Measurements from ENCODE around the gene KDM7A. TPM values are rescaled to one million over a fixed set of nuclear protein-coding genes. Genes with fewer than 3 reads are reported as not detected.

The KDM7A gene
- total RNA-seq, 1 experiment from 2014 or later = 12.2 TPM

- TF ChIP-seq ZNF425 (CRISPR knock-in tag; conservative IDR thresholded peaks at IDR 0.05) = no peak
- no peak for TF ChIP-seq USF1 (CRISPR knock-in tag; IDR thresholded peaks at IDR 0.05)
- no peak for TF ChIP-seq CREM (CRISPR knock-in tag; IDR thresholded peaks at IDR 0.05)
- no peak for TF ChIP-seq E2F1 (CRISPR knock-in tag; IDR thresholded peaks at IDR 0.05)
- TF ChIP-seq ZNF671 (CRISPR knock-in tag; IDR thresholded peaks at IDR 0.05) = no peak
Measured at GRCh38 chr7:140053812-140054539, 122.8 kb downstream of the KDM7A start (continued).

GRCh38 chr7:140051820-140052219 is 125.0 kb downstream of the KDM7A start:
- Mint-ChIP-seq H3K9me3 (no peaks in the 10 kb centered on the region), H3K27me3 (ENCODE audit: low read depth) (no peaks in the 10 kb centered on the region), H3K27ac (no peak overlapping the region), H3K4me3 (no peak overlapping the region), H3K36me3 (no peaks in the 10 kb centered on the region), H3K4me1 (no peaks in the 10 kb centered on the region)
- ChIA-PET CTCF (no interaction called here), POLR2A (interaction anchor here (0.6 kb wide), 1 partner anchor 31 kb away, joined by 6 read pairs; no protein-coding TSS in a partner anchor)
- ATAC-seq (no peak), DNase-seq (ENCODE audit: low spot score) (no peak)
- TF ChIP-seq ETV6 (CRISPR knock-in tag; IDR thresholded peaks at IDR 0.05) = no peak
- TF ChIP-seq HMGXB4 (CRISPR knock-in tag; IDR thresholded peaks at IDR 0.05) = no peak
- TF ChIP-seq CREB1 (CRISPR knock-in tag; IDR thresholded peaks at IDR 0.05) = no peak
- TF ChIP-seq NFE2L1 (CRISPR knock-in tag; IDR thresholded peaks at IDR 0.05) = no peak
- TF ChIP-seq ATF2 (CRISPR knock-in tag; IDR thresholded peaks at IDR 0.05; ENCODE audit: borderline replicate concordance, low read depth) = no peak
- TF ChIP-seq GABPB1 (CRISPR knock-in tag; IDR thresholded peaks at IDR 0.05) = no peak
- no peak for TF ChIP-seq E2F4 (CRISPR knock-in tag; IDR thresholded peaks at IDR 0.05; ENCODE audit: borderline replicate concordance, low read depth)
- TF ChIP-seq ZNF671 (CRISPR knock-in tag; IDR thresholded peaks at IDR 0.05) = no peak
- TF ChIP-seq NR1H2 (CRISPR knock-in tag; IDR thresholded peaks at IDR 0.05) = no peak
- no peak for TF ChIP-seq AFF4 (CRISPR knock-in tag; IDR thresholded peaks at IDR 0.05; ENCODE audit: borderline replicate concordance)
- TF ChIP-seq ATF1 (CRISPR knock-in tag; IDR thresholded peaks at IDR 0.05) = no peak
- TF ChIP-seq CREM (CRISPR knock-in tag; IDR thresholded peaks at IDR 0.05) = no peak
- TF ChIP-seq ZNF416 (CRISPR knock-in tag; IDR thresholded peaks at IDR 0.05) = no peak
- TF ChIP-seq ZNF425 (CRISPR knock-in tag; conservative IDR thresholded peaks at IDR 0.05) = no peak
- no peak for TF ChIP-seq SMAD4 (CRISPR knock-in tag; IDR thresholded peaks at IDR 0.05)
- no peak for TF ChIP-seq ZBTB43 (CRISPR knock-in tag; IDR thresholded peaks at IDR 0.05)
